Lower leg skin (tissue), 3 donors: Measurements from ENCODE around the gene NUDT21.

ENCODE experiments used
- POLR2A ChIP-seq, 2 donors: fragments of 450-650 bp; IDR thresholded peaks; one replicate each; pipeline ENCODE4 v1.6.1; 2016 to 2017; ENCODE audit warnings: antibody characterized with exemption in 2 of 2, mild to moderate bottlenecking in 1 of 2, moderate library complexity in 1 of 2
- TF ChIP-seq, protein P1 (sequence below), 3 donors: fragments of 450-650 bp; IDR thresholded peaks; one replicate each; pipeline ENCODE4 v1.5.1; 2016; ENCODE audit warnings: antibody characterized with exemption in 3 of 3, mild to moderate bottlenecking in 3 of 3, moderate library complexity in 2 of 3

DNA sequence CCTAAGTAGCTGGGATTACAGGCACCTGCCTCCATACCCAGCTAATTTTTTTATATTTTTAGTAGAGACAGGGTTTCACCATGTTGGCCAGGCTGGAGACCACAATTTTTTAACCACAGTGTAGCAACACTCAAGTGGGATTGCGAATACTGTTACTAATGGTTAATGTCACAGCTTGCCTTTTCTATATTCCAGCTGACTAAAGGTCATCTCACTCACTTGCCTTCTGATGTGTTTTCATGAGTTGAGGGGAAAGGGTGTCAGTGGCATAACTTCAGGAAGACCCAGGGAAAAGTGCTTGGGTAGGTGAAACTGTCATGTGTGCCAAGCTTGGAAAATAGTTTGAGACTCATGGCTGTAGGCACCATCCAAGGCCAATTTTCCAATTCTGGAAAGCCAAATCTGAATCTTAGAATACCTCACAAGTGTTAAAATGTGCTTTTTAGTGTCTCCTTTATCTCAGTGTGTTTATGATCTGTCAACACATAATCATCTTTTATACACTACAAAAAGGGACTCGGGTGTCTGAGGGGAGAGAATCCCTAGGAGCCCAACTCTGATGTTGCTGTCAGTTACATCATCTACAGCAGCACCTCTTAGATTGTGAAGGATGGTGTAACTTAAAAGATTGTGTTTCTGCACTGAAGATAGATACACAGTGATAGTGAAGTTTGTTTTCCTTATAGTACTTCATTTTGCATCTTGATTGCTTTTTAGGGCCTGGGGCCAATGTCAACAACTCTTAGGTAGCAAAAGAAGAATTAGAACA lies 27.3 kb upstream of the NUDT21 start:
- TF ChIP-seq, protein P1, sequence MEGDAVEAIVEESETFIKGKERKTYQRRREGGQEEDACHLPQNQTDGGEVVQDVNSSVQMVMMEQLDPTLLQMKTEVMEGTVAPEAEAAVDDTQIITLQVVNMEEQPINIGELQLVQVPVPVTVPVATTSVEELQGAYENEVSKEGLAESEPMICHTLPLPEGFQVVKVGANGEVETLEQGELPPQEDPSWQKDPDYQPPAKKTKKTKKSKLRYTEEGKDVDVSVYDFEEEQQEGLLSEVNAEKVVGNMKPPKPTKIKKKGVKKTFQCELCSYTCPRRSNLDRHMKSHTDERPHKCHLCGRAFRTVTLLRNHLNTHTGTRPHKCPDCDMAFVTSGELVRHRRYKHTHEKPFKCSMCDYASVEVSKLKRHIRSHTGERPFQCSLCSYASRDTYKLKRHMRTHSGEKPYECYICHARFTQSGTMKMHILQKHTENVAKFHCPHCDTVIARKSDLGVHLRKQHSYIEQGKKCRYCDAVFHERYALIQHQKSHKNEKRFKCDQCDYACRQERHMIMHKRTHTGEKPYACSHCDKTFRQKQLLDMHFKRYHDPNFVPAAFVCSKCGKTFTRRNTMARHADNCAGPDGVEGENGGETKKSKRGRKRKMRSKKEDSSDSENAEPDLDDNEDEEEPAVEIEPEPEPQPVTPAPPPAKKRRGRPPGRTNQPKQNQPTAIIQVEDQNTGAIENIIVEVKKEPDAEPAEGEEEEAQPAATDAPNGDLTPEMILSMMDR (IDR thresholded peaks at IDR 0.05), result no peak
- TF ChIP-seq POLR2A (IDR thresholded peaks at IDR 0.05), result no peak
